ENCODE results near the gene ARHGEF6.

The ARHGEF6 gene

GRCh38 chrX:136784231-136784630 is 3.5 kb upstream of the ARHGEF6 start:
- Histone ChIP-seq H3K18ac (ENCODE audit: low read length) (no peak overlapping the region), H2BK15ac (ENCODE audit: low read length) (no peak overlapping the region), H4K8ac (ENCODE audit: low read depth, low read length) (no peak overlapping the region), H3K36me3 (replicated peaks in 1 of 2; ENCODE audit: control insufficient read depth in 2 of 2, insufficient read depth in 2 of 2, low read length in 2 of 2) (no peaks in the 10 kb centered on the region), H2BK12ac (ENCODE audit: low read length) (no peak overlapping the region), H3K9me3 (replicated peaks in 1 of 2; ENCODE audit: control insufficient read depth in 2 of 2, insufficient read depth in 1 of 2, low read depth in 1 of 2, low read length in 2 of 2) (no peaks in the 10 kb centered on the region), H3K4me1 (ENCODE audit: control insufficient read depth in 2 of 2, insufficient read depth in 1 of 2, low read depth in 1 of 2, low read length in 2 of 2) (no peaks in the 10 kb centered on the region), H2AK5ac (ENCODE audit: low read depth, low read length) (no peak overlapping the region), H3K23ac (ENCODE audit: low read depth, low read length, poor library complexity) (no peak overlapping the region), H2AFZ (ENCODE audit: low read length) (no peak overlapping the region), H2BK5ac (ENCODE audit: low read length) (no peak overlapping the region), H3K79me1 (ENCODE audit: low read depth, low read length) (no peaks in the 10 kb centered on the region), H3K4me3 (ENCODE audit: low read length in 2 of 2) (no peak overlapping the region), H3K4ac (ENCODE audit: low read length) (no peak overlapping the region), H3K14ac (ENCODE audit: low read length) (no peak overlapping the region), H3K27me3 (ENCODE audit: control insufficient read depth in 3 of 3, insufficient read depth in 3 of 3, low read depth in 1 of 3, low read length in 3 of 3) (peaks cover 0 to 14% (median 0%) of the 10 kb centered on the region in 3 experiments), H2BK120ac (ENCODE audit: low read depth, low read length) (no peak overlapping the region), H3K9ac (ENCODE audit: low read depth, low read length, poor library complexity) (no peak overlapping the region), H4K91ac (ENCODE audit: low read depth, low read length, poor library complexity) (no peak overlapping the region), H3K4me2 (ENCODE audit: insufficient read depth, low read length, poor library complexity, severe bottlenecking) (no peak overlapping the region), H3K27ac (replicated peaks; ENCODE audit: low read length) (no peak overlapping the region)
- no peak for DNase-seq (ENCODE audit: low spot score)
- WGBS, 2 donors (ENCODE audit: extremely low coverage in 2 of 2, insufficient read length in 2 of 2, insufficient replicate concordance in 1 of 2), result no CpG with 5 or more reads among the region's 1 CpG

- no peak overlapping the region for H2BK5ac ChIP-seq (ENCODE audit: low read length)
- no peak overlapping the region for H2BK12ac ChIP-seq (ENCODE audit: low read length)
- no peak overlapping the region for H2AK5ac ChIP-seq (ENCODE audit: low read depth, low read length)
- no peak overlapping the region for H3K4me2 ChIP-seq (ENCODE audit: insufficient read depth, low read length, poor library complexity, severe bottlenecking)
- no peaks in the 10 kb centered on the region for H3K9me3 ChIP-seq (replicated peaks in 1 of 2; ENCODE audit: control insufficient read depth in 2 of 2, insufficient read depth in 1 of 2, low read depth in 1 of 2, low read length in 2 of 2)
- H2AFZ ChIP-seq (ENCODE audit: low read length), result no peak overlapping the region
- peaks cover 0 to 17% (median 0%) of the 10 kb centered on the region in 3 experiments for H3K27me3 ChIP-seq (ENCODE audit: control insufficient read depth in 3 of 3, insufficient read depth in 3 of 3, low read depth in 1 of 3, low read length in 3 of 3)
- no peaks in the 10 kb centered on the region for H3K4me1 ChIP-seq (ENCODE audit: control insufficient read depth in 2 of 2, insufficient read depth in 1 of 2, low read depth in 1 of 2, low read length in 2 of 2)
- H3K23ac ChIP-seq (ENCODE audit: low read depth, low read length, poor library complexity), result no peak overlapping the region
- no peak overlapping the region for H4K91ac ChIP-seq (ENCODE audit: low read depth, low read length, poor library complexity)
- no peak for DNase-seq (ENCODE audit: low spot score)
- H3K27ac ChIP-seq (replicated peaks; ENCODE audit: low read length), result no peak overlapping the region
- H3K79me1 ChIP-seq (ENCODE audit: low read depth, low read length), result no peaks in the 10 kb centered on the region
- no peak overlapping the region for H3K9ac ChIP-seq (ENCODE audit: low read depth, low read length, poor library complexity)
- no peak overlapping the region for H3K4ac ChIP-seq (ENCODE audit: low read length)
- H3K36me3 ChIP-seq (replicated peaks in 1 of 2; ENCODE audit: control insufficient read depth in 2 of 2, insufficient read depth in 2 of 2, low read length in 2 of 2), result no peaks in the 10 kb centered on the region
- H2BK15ac ChIP-seq (ENCODE audit: low read length), result no peak overlapping the region
- H3K4me3 ChIP-seq (ENCODE audit: low read length in 2 of 2), result no peak overlapping the region
- H4K8ac ChIP-seq (ENCODE audit: low read depth, low read length), result no peak overlapping the region
- H3K18ac ChIP-seq (ENCODE audit: low read length), result no peak overlapping the region
- H3K14ac ChIP-seq (ENCODE audit: low read length), result no peak overlapping the region
- H2BK120ac ChIP-seq (ENCODE audit: low read depth, low read length), result no peak overlapping the region
These were observed 2.4 kb upstream of the ARHGEF6 start for GRCh38 chrX:136783159-136783558.

GRCh38 chrX:136781180-136781797 is 557 bp upstream of the ARHGEF6 start:
- Histone ChIP-seq H4K8ac (ENCODE audit: low read depth, low read length) (no peak overlapping the region), H2BK5ac (ENCODE audit: low read length) (no peak overlapping the region), H3K9ac (ENCODE audit: low read depth, low read length, poor library complexity) (no peak overlapping the region), H3K14ac (ENCODE audit: low read length) (no peak overlapping the region), H3K36me3 (replicated peaks in 1 of 2; ENCODE audit: control insufficient read depth in 2 of 2, insufficient read depth in 2 of 2, low read length in 2 of 2) (no peaks in the 10 kb centered on the region), H2BK12ac (ENCODE audit: low read length) (no peak overlapping the region), H2BK15ac (ENCODE audit: low read length) (no peak overlapping the region), H3K27me3 (ENCODE audit: control insufficient read depth in 3 of 3, insufficient read depth in 3 of 3, low read depth in 1 of 3, low read length in 3 of 3) (peaks cover 0 to 17% (median 0%) of the 10 kb centered on the region in 3 experiments), H3K4ac (ENCODE audit: low read length) (no peak overlapping the region), H3K4me3 (ENCODE audit: low read length in 2 of 2) (no peak overlapping the region), H3K9me3 (replicated peaks in 1 of 2; ENCODE audit: control insufficient read depth in 2 of 2, insufficient read depth in 1 of 2, low read depth in 1 of 2, low read length in 2 of 2) (no peaks in the 10 kb centered on the region), H3K23ac (ENCODE audit: low read depth, low read length, poor library complexity) (no peak overlapping the region), H3K79me1 (ENCODE audit: low read depth, low read length) (no peaks in the 10 kb centered on the region), H4K91ac (ENCODE audit: low read depth, low read length, poor library complexity) (no peak overlapping the region), H2AK5ac (ENCODE audit: low read depth, low read length) (no peak overlapping the region), H3K18ac (ENCODE audit: low read length) (no peak overlapping the region), H2AFZ (ENCODE audit: low read length) (no peak overlapping the region), H3K27ac (replicated peaks; ENCODE audit: low read length) (no peak overlapping the region), H2BK120ac (ENCODE audit: low read depth, low read length) (no peak overlapping the region), H3K4me1 (ENCODE audit: control insufficient read depth in 2 of 2, insufficient read depth in 1 of 2, low read depth in 1 of 2, low read length in 2 of 2) (no peaks in the 10 kb centered on the region), H3K4me2 (ENCODE audit: insufficient read depth, low read length, poor library complexity, severe bottlenecking) (no peak overlapping the region)
- no peak for DNase-seq (ENCODE audit: low spot score)
- no CpG with 5 or more reads among the region's 9 CpGs for WGBS, 2 donors (ENCODE audit: extremely low coverage in 2 of 2, insufficient read length in 2 of 2, insufficient replicate concordance in 1 of 2)

GRCh38 chrX:136780241-136780640 is 491 bp downstream of the ARHGEF6 start:
- no peak overlapping the region for H3K14ac ChIP-seq (ENCODE audit: low read length)
- H4K8ac ChIP-seq (ENCODE audit: low read depth, low read length), result no peak overlapping the region
- H3K36me3 ChIP-seq (replicated peaks in 1 of 2; ENCODE audit: control insufficient read depth in 2 of 2, insufficient read depth in 2 of 2, low read length in 2 of 2), result no peaks in the 10 kb centered on the region
- H3K23ac ChIP-seq (ENCODE audit: low read depth, low read length, poor library complexity), result no peak overlapping the region
- H3K27me3 ChIP-seq (ENCODE audit: control insufficient read depth in 3 of 3, insufficient read depth in 3 of 3, low read depth in 1 of 3, low read length in 3 of 3), result peaks cover 0 to 17% (median 0%) of the 10 kb centered on the region in 3 experiments
- no peak overlapping the region for H3K4ac ChIP-seq (ENCODE audit: low read length)
- no peak overlapping the region for H2BK15ac ChIP-seq (ENCODE audit: low read length)
- no peak overlapping the region for H2BK12ac ChIP-seq (ENCODE audit: low read length)
- H3K27ac ChIP-seq (replicated peaks; ENCODE audit: low read length), result no peak overlapping the region
- H3K4me2 ChIP-seq (ENCODE audit: insufficient read depth, low read length, poor library complexity, severe bottlenecking), result no peak overlapping the region
- DNase-seq (ENCODE audit: low spot score), result no peak
- no peak overlapping the region for H2BK5ac ChIP-seq (ENCODE audit: low read length)
- no peaks in the 10 kb centered on the region for H3K9me3 ChIP-seq (replicated peaks in 1 of 2; ENCODE audit: control insufficient read depth in 2 of 2, insufficient read depth in 1 of 2, low read depth in 1 of 2, low read length in 2 of 2)
- WGBS, 2 donors (ENCODE audit: extremely low coverage in 2 of 2, insufficient read length in 2 of 2, insufficient replicate concordance in 1 of 2), result no CpG with 5 or more reads among the region's 2 CpGs
- H3K4me3 ChIP-seq (ENCODE audit: low read length in 2 of 2), result no peak overlapping the region
- no peak overlapping the region for H2AK5ac ChIP-seq (ENCODE audit: low read depth, low read length)
- no peak overlapping the region for H4K91ac ChIP-seq (ENCODE audit: low read depth, low read length, poor library complexity)
- H3K9ac ChIP-seq (ENCODE audit: low read depth, low read length, poor library complexity), result no peak overlapping the region
- H3K79me1 ChIP-seq (ENCODE audit: low read depth, low read length), result no peaks in the 10 kb centered on the region
- H2BK120ac ChIP-seq (ENCODE audit: low read depth, low read length), result no peak overlapping the region
- H3K4me1 ChIP-seq (ENCODE audit: control insufficient read depth in 2 of 2, insufficient read depth in 1 of 2, low read depth in 1 of 2, low read length in 2 of 2), result no peaks in the 10 kb centered on the region
- no peak overlapping the region for H2AFZ ChIP-seq (ENCODE audit: low read length)
- H3K18ac ChIP-seq (ENCODE audit: low read length), result no peak overlapping the region

Measured in neuronal stem cell (in vitro differentiated cells).